GM10847 (cell line): ENCODE measurements around the gene TNFAIP2.

Experiments used
- POLR2A ChIP-seq: IDR thresholded peaks from 2 replicates; pipeline ENCODE4 v1.6.1; 2011; ENCODE audit not compliant: insufficient read length; ENCODE audit errors: extremely low read depth

Gene TNFAIP2

GRCh38 chr14:103165323-103165722 is 42.1 kb downstream of the TNFAIP2 start:
- TF ChIP-seq POLR2A, result no peak

- TF ChIP-seq POLR2A, result no peak
Observed at GRCh38 chr14:103169954-103170353, 46.7 kb downstream of the TNFAIP2 start.

- no peak for TF ChIP-seq POLR2A
Observed at GRCh38 chr14:103172921-103173320, 49.7 kb downstream of the TNFAIP2 start.

GRCh38 chr14:103177376-103177775 is 54.1 kb downstream of the TNFAIP2 start:
- no peak for TF ChIP-seq POLR2A

- no peak for TF ChIP-seq POLR2A
Observed at GRCh38 chr14:103178521-103178920, 55.3 kb downstream of the TNFAIP2 start.

GRCh38 chr14:103179094-103179493 is 55.8 kb downstream of the TNFAIP2 start:
- no peak for TF ChIP-seq POLR2A

- TF ChIP-seq POLR2A, result no peak
Observed at GRCh38 chr14:103180331-103180730, 57.1 kb downstream of the TNFAIP2 start.

GRCh38 chr14:103184046-103184445 is 60.8 kb downstream of the TNFAIP2 start:
- TF ChIP-seq POLR2A, result no peak

- TF ChIP-seq POLR2A, result no peak
Observed at GRCh38 chr14:103185051-103186029, 62.1 kb downstream of the TNFAIP2 start.

GRCh38 chr14:103186241-103186822 is 63.1 kb downstream of the TNFAIP2 start:
- no peak for TF ChIP-seq POLR2A
